Neural progenitor cell (in vitro differentiated cells): Measurements from ENCODE around the gene PYROXD2. TPM values are rescaled to one million over a fixed set of nuclear protein-coding genes. Genes with fewer than 3 reads are reported as not detected.

Experiments used
- DNase-seq: peaks from one replicate; pipeline ENCODE4 v3.0.0-alpha.2; 2016; ENCODE audit warnings: low spot score
- H2AFZ ChIP-seq: fragments of 200-600 bp; sonication (generic); replicated peaks from 2 replicates; pipeline ENCODE4 v1.6.1; 2016; ENCODE audit warnings: antibody characterized with exemption
- H3F3A ChIP-seq: fragments of 200-600 bp; sonication (generic); 2 replicates; pipeline ENCODE4 v1.6.1; 2016; ENCODE audit warnings: antibody characterized with exemption, low read depth
- H3K27ac ChIP-seq: fragments of 200-600 bp; sonication (generic); 2 replicates; pipeline ENCODE4 v1.5.1; 2016; ENCODE audit warnings: mild to moderate bottlenecking
- H3K27me3 ChIP-seq: fragments of 200-600 bp; sonication (generic); 2 replicates; pipeline ENCODE4 v1.6.1; 2016; ENCODE audit warnings: mild to moderate bottlenecking, moderate library complexity
- H3K36me3 ChIP-seq: fragments of 200-600 bp; sonication (generic); 2 replicates; pipeline ENCODE4 v1.5.1; 2016
- H3K4me1 ChIP-seq: fragments of 200-600 bp; sonication (generic); 2 replicates; pipeline ENCODE4 v1.6.1; 2016; ENCODE audit warnings: mixed run types
- H3K4me2 ChIP-seq: fragments of 200-600 bp; sonication (generic); 2 replicates; pipeline ENCODE4 v1.6.1; 2016
- H3K4me3 ChIP-seq: fragments of 200-600 bp; sonication (generic); 2 replicates; pipeline ENCODE4 v1.5.1; 2016
- H3K79me2 ChIP-seq: fragments of 200-600 bp; sonication (generic); 2 replicates; pipeline ENCODE4 v1.6.1; 2016; ENCODE audit warnings: low read depth
- H3K9ac ChIP-seq: fragments of 200-600 bp; sonication (generic); 2 replicates; pipeline ENCODE4 v1.6.1; 2016
- H3K9me3 ChIP-seq: fragments of 200-600 bp; sonication (generic); 2 replicates; pipeline ENCODE4 v1.5.1; 2016; ENCODE audit warnings: low read depth
- H4K20me1 ChIP-seq: fragments of 200-600 bp; sonication (generic); 2 replicates; pipeline ENCODE4 v1.6.1; 2016; ENCODE audit warnings: low read depth
- H3K27ac Mint-ChIP-seq: 3 replicates; pipeline ENCODE4 v1.8.0; 2021; ENCODE audit warnings: mixed read lengths
- H3K27me3 Mint-ChIP-seq: 2 replicates; pipeline ENCODE4 v1.8.0; 2022; ENCODE audit warnings: low read depth, mild to moderate bottlenecking, inconsistent platforms, moderate library complexity, mixed read lengths; ENCODE audit not compliant: insufficient read depth
- H3K36me3 Mint-ChIP-seq: 3 replicates; pipeline ENCODE4 v1.8.0; 2021; ENCODE audit warnings: mixed read lengths
- H3K4me1 Mint-ChIP-seq: 3 replicates; pipeline ENCODE4 v1.8.0; 2021; ENCODE audit warnings: mixed read lengths
- H3K4me3 Mint-ChIP-seq: 3 replicates; pipeline ENCODE4 v1.8.0; 2021; ENCODE audit warnings: mild to moderate bottlenecking, moderate library complexity, mixed read lengths
- H3K9me3 Mint-ChIP-seq: 3 replicates; pipeline ENCODE4 v1.8.0; 2020; ENCODE audit warnings: mixed read lengths
- CTCF ChIP-seq: fragments of 200-600 bp; sonication (generic); IDR thresholded peaks from 2 replicates; pipeline ENCODE4 v1.5.1; 2017; ENCODE audit warnings: antibody characterized with exemption, mild to moderate bottlenecking
- EZH2 ChIP-seq: fragments of 200-600 bp; sonication (generic); IDR thresholded peaks from 2 replicates; pipeline ENCODE4 v1.6.1; 2017; ENCODE audit warnings: antibody characterized with exemption, mild to moderate bottlenecking, moderate library complexity
- EZH2phosphoT487 ChIP-seq: fragments of 200-600 bp; sonication (generic); IDR thresholded peaks from 2 replicates; pipeline ENCODE4 v1.6.1; 2017; ENCODE audit warnings: antibody characterized with exemption
- total RNA-seq: library from RNA; depleted of rRNA; stranded (reverse); fragments of >200 nt; gene quantifications from 2 replicates; pipeline ENCODE4 v1.2.3, GENCODE V29; 2015; ENCODE audit warnings: low replicate concordance

PYROXD2 gene
- total RNA-seq, 1 donor from 2014 or later, result 10.5 TPM

- Mint-ChIP-seq H3K4me1 (no peaks in the 10 kb centered on the region), H3K27me3 (no peaks in the 10 kb centered on the region), H3K9me3 (peaks cover 9% of the 10 kb centered on the region), H3K4me3 (no peak overlapping the region), H3K36me3 (peaks cover 37% of the 10 kb centered on the region), H3K27ac (no peak overlapping the region)
- Histone ChIP-seq H3K4me3 (no peak overlapping the region), H3K4me2 (no peak overlapping the region), H3K27ac (no peak overlapping the region), H3K4me1 (no peaks in the 10 kb centered on the region), H2AFZ (no peak overlapping the region), H4K20me1 (no peaks in the 10 kb centered on the region), H3K27me3 (no peaks in the 10 kb centered on the region), H3F3A (no peaks in the 10 kb centered on the region), H3K9me3 (peaks cover 5% of the 10 kb centered on the region), H3K9ac (no peak overlapping the region), H3K36me3 (peaks cover 8% of the 10 kb centered on the region), H3K79me2 (no peaks in the 10 kb centered on the region)
- no peak for DNase-seq
- TF ChIP-seq EZH2 (no peak), EZH2phosphoT487 (no peak), CTCF (no peak)
Observed at GRCh38 chr10:98431016-98431415, 16.0 kb upstream of the PYROXD2 start.

- TF ChIP-seq EZH2phosphoT487 (no peak), EZH2 (no peak), CTCF (no peak)
- no peaks in the 10 kb centered on the region for H4K20me1 ChIP-seq
Observed at GRCh38 chr10:98430427-98430826, 15.4 kb upstream of the PYROXD2 start.

GRCh38 chr10:98429320-98430072, 14.5 kb upstream of the PYROXD2 start:
- H3K4me1 Mint-ChIP-seq, result no peaks in the 10 kb centered on the region
- no peak overlapping the region for H2AFZ ChIP-seq
- H3K9me3 Mint-ChIP-seq, result peaks cover 9% of the 10 kb centered on the region
- H3K79me2 ChIP-seq, result no peaks in the 10 kb centered on the region
- no peak overlapping the region for H3K9ac ChIP-seq
- peaks cover 31% of the 10 kb centered on the region for H3K36me3 Mint-ChIP-seq
- H3K4me2 ChIP-seq, result no peak overlapping the region
- H3K9me3 ChIP-seq, result peaks cover 5% of the 10 kb centered on the region
- H3K27ac ChIP-seq, result no peak overlapping the region
- no peak overlapping the region for H3K27ac Mint-ChIP-seq
- no peak overlapping the region for H3K4me3 ChIP-seq
- no peaks in the 10 kb centered on the region for H4K20me1 ChIP-seq
- DNase-seq, result no peak
- no peaks in the 10 kb centered on the region for H3K27me3 ChIP-seq
- TF ChIP-seq CTCF (no peak), EZH2phosphoT487 (no peak), EZH2 (no peak)
- no peak overlapping the region for H3K4me3 Mint-ChIP-seq
- no peaks in the 10 kb centered on the region for H3F3A ChIP-seq
- H3K36me3 ChIP-seq, result peaks cover 8% of the 10 kb centered on the region
- H3K4me1 ChIP-seq, result no peaks in the 10 kb centered on the region
- no peaks in the 10 kb centered on the region for H3K27me3 Mint-ChIP-seq

More at GRCh38 chr10:98430427-98430826, 15.4 kb upstream of the PYROXD2 start:
- H3K4me1 Mint-ChIP-seq, result no peaks in the 10 kb centered on the region
- no peak overlapping the region for H3K4me3 Mint-ChIP-seq
- DNase-seq, result no peak
- Histone ChIP-seq H3K79me2 (no peaks in the 10 kb centered on the region), H3K27me3 (no peaks in the 10 kb centered on the region), H3K36me3 (peaks cover 8% of the 10 kb centered on the region), H3F3A (no peaks in the 10 kb centered on the region), H3K27ac (no peak overlapping the region), H3K4me1 (no peaks in the 10 kb centered on the region), H2AFZ (no peak overlapping the region), H3K4me3 (no peak overlapping the region), H3K4me2 (no peak overlapping the region), H3K9me3 (peaks cover 5% of the 10 kb centered on the region), H3K9ac (no peak overlapping the region)
- peaks cover 9% of the 10 kb centered on the region for H3K9me3 Mint-ChIP-seq
- H3K27me3 Mint-ChIP-seq, result no peaks in the 10 kb centered on the region
- no peak overlapping the region for H3K27ac Mint-ChIP-seq
- peaks cover 34% of the 10 kb centered on the region for H3K36me3 Mint-ChIP-seq
